Stimulated activated effector memory CD8-positive, alpha-beta T cell treated with anti-CD3 and anti-CD28 coated beads, Interleukin-12 subunit alpha, Interleukin-12 subunit beta, amount 100 ng/mL, for 72 hours (primary cell): Measurements from ENCODE around the gene SSX4B.
"Not testable (repeated sequence)": the region's sequence is repeated elsewhere in the genome, so short reads cannot be mapped to it uniquely, and the experiment has no call there.

Experiments
- ATAC-seq: fragments of 150-1000 bp; cut with Tn5 transposase; 2 replicates; pipeline ENCODE4 v1.10.0; 2021
- DNase-seq, 2 donors: peaks; one replicate each; pipeline ENCODE4 v3.0.0; 2021 to 2022; ENCODE audit warnings: low spot score in 2 of 2
- H3K27ac Mint-ChIP-seq: one replicate; pipeline ENCODE4 v1.8.0; 2022; ENCODE audit warnings: mild to moderate bottlenecking, mixed read lengths
- H3K36me3 Mint-ChIP-seq: one replicate; pipeline ENCODE4 v1.8.0; 2022; ENCODE audit warnings: mild to moderate bottlenecking, mixed read lengths
- H3K4me1 Mint-ChIP-seq: one replicate; pipeline ENCODE4 v1.8.0; 2022; ENCODE audit warnings: mixed read lengths
- H3K4me3 Mint-ChIP-seq: one replicate; pipeline ENCODE4 v1.8.0; 2022; ENCODE audit warnings: mild to moderate bottlenecking, mixed read lengths
- H3K9me3 Mint-ChIP-seq: one replicate; pipeline ENCODE4 v1.8.0; 2022; ENCODE audit warnings: mixed read lengths

SSX4B gene

DNA sequence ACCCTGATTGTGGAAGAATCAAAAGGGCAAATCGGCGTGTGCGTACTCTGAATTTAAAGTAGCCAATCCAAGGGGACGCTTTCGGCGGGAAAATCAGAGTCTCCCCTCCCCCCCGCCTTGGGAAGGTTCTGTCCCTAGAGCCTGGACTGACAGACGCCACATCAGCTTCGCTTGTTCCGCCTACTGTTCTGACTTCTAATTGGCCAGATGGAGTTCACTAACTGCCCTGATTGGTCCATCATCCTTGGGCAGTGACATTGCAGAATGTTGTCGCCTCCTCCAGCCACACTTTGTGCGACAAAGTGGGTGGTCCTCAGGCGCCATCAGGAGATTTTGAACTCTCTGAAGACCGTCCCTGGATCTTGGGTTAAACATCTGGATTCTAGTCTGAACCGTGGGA is at the start of gene SSX4B:
Gene SSX4B, minus strand, starts transcription at position 101 of the 400 bp plus-strand sequence. CDS start 588 bp downstream, outside the sequence.
- H3K9me3 Mint-ChIP-seq, ATAC-seq, H3K36me3 Mint-ChIP-seq, DNase-seq, H3K27ac Mint-ChIP-seq, H3K4me3 Mint-ChIP-seq, H3K4me1 Mint-ChIP-seq: not testable (repeated sequence)

DNA sequence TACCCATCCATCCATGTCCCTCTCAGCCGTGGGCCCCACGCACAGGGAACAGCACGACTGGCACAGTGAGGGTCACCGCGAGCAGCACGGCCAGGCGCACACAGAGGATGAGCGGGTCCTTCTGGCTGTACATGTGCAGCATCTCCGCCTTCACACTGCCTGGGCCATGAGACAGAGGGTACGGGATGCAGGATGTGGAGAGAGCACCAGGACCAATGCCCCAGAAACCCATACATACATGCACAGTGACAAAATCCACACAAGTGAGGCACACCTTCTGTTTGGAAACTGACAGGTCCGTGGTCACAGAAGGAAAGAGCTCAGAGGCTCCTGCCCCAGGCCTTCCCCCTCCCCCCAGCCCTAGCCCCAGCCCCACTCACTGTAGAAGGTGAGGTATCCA is 48.8 kb upstream of the SSX4B start:
- ATAC-seq (no peak), DNase-seq (no peak)
- Mint-ChIP-seq H3K9me3 (no peaks in the 10 kb centered on the region), H3K36me3 (peaks cover 81% of the 10 kb centered on the region), H3K4me3 (no peak overlapping the region), H3K27ac (peak overlapping the region; percentile 86), H3K4me1 (peaks cover 29% of the 10 kb centered on the region)

DNA sequence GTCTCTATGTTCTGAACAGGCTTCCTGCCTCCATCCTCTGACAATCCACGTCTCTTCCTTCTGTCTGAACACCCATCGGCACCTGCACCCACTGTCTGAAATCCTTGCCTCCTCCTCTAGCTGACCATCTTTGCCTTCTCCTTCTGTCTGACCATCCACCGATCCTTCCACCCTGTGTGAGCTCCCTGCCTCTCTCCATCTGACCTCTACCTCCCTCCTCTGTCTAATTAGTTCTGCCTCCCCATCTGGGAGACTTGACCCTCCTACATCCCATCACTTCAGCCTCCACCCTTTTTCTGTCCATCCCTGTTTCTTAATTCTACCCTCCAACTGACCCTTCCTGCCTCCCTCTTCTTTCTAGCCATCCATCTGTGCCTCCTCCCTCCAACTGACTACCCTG is 48.3 kb upstream of the SSX4B start:
- H3K36me3 Mint-ChIP-seq, result peaks cover 75% of the 10 kb centered on the region
- peaks cover 24% of the 10 kb centered on the region for H3K4me1 Mint-ChIP-seq
- no peak for DNase-seq
- H3K27ac Mint-ChIP-seq, result peak overlapping the region; percentile 86
- H3K4me3 Mint-ChIP-seq, result no peak overlapping the region
- no peaks in the 10 kb centered on the region for H3K9me3 Mint-ChIP-seq
- ATAC-seq, result no peak

DNA sequence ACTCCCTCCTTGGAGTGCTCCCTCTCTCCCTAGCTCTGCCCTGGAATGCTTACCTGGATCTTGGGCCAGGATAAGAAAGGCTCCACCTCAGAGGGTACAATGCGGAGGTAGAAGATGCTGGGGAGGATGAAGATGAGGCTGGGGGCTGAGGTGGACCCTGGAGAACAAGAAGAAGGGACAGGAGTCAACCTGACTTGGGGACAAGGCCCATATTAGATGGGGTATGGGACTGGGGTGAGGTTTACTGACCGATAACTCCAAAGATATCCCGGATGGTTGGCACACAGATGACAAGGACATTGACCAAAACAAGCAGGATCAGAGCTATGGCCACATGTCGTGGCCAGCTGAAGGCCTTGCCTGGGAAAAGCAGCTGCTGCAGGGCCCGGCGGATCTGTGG is 47.7 kb upstream of the SSX4B start:
- no peaks in the 10 kb centered on the region for H3K9me3 Mint-ChIP-seq
- H3K4me1 Mint-ChIP-seq, result peaks cover 21% of the 10 kb centered on the region
- H3K4me3 Mint-ChIP-seq, result no peak overlapping the region
- H3K36me3 Mint-ChIP-seq, result peaks cover 70% of the 10 kb centered on the region
- H3K27ac Mint-ChIP-seq, result peak overlapping the region; percentile 86
- ATAC-seq (no peak), DNase-seq (no peak)

- no peak overlapping the region for H3K4me3 Mint-ChIP-seq
- DNase-seq (no peak), ATAC-seq (no peak)
- peak overlapping the region; percentile 86 for H3K27ac Mint-ChIP-seq
- peaks cover 62% of the 10 kb centered on the region for H3K36me3 Mint-ChIP-seq
- no peaks in the 10 kb centered on the region for H3K9me3 Mint-ChIP-seq
- peaks cover 15% of the 10 kb centered on the region for H3K4me1 Mint-ChIP-seq
These were observed 47.0 kb upstream of the SSX4B start for GRCh38 chrX:48458711-48459110.

DNA sequence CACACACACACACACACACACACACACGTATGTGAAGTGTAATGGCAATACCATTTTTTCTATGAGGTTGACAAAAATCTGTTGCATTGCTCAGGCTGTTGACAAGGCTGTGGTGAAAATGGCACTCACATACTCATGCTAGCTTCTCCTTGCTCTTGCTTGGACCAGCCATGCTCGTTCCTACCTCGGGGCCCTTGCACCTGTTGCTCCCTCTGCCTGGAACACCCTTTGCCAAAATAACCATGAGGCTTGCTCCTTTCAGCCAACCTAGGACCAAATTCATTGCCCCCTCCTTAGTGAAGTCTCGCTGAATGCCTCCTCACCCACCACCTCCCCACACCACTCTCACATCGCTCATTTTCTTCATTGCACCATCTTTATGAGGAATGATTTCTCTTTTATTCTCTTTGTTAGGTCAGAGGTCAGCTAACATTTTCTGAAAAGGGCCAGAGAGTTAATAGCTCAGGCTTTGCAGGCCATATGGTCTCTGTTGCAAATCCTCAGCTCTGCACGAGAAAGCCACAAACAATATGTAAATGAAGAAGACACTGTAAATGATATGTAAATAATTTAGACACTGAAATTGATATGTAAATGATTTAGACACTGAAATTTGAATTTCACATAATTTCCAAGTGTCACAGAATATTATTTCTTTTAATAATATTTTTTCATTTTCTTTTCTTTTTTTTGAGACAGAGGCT is 45.0 kb upstream of the SSX4B start:
- Mint-ChIP-seq H3K36me3 (peaks cover 48% of the 10 kb centered on the region), H3K4me1 (peaks cover 15% of the 10 kb centered on the region), H3K4me3 (no peak overlapping the region), H3K9me3 (no peaks in the 10 kb centered on the region), H3K27ac (no peak overlapping the region)
- DNase-seq (no peak), ATAC-seq (no peak)

DNA sequence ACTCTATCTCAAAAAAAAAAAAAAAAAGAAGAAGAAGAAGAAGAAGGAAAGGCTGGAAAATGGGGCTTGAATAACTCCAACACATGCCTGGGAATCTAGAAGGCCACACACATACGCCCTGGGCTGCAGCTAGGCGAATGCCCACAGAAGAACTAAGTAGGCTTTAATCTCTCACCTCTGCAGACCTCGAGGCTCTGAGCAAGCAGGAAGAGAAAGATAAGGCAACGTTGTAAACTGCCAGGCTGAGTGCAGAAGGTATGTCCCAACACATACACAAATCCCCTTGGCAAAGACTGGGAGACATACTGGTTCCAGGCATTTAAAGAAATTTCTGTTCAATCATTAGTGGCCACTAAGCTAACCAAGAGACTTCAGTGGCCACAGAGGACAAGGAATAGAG is 39.9 kb upstream of the SSX4B start:
- peaks cover 1% of the 10 kb centered on the region for H3K36me3 Mint-ChIP-seq
- DNase-seq (no peak), ATAC-seq (no peak)
- H3K9me3 Mint-ChIP-seq, result no peaks in the 10 kb centered on the region
- no peak overlapping the region for H3K27ac Mint-ChIP-seq
- H3K4me3 Mint-ChIP-seq, result no peak overlapping the region
- no peaks in the 10 kb centered on the region for H3K4me1 Mint-ChIP-seq

DNA sequence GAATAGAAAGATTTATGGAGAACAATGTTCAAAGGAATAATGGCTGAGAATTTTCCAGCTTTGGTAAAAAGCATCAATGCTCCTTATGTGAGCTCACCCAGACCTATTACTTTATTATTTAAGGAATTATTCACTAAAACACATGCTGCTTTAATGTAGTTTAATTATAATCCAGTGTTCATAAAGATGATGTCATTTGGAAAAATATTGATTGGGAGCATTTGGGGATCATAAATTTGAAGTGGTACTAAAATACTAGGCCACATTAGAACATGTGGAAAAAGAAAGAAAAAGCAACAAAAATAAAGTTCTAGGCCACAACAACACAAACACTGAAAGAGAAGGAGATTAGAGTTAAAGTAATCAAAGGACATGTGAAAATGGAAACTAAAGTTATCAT is 38.3 kb upstream of the SSX4B start:
- H3K9me3 Mint-ChIP-seq, result no peaks in the 10 kb centered on the region
- no peak overlapping the region for H3K4me3 Mint-ChIP-seq
- no peaks in the 10 kb centered on the region for H3K4me1 Mint-ChIP-seq
- H3K36me3 Mint-ChIP-seq, result no peaks in the 10 kb centered on the region
- ATAC-seq, result no peak
- no peak overlapping the region for H3K27ac Mint-ChIP-seq
- no peak for DNase-seq

DNA sequence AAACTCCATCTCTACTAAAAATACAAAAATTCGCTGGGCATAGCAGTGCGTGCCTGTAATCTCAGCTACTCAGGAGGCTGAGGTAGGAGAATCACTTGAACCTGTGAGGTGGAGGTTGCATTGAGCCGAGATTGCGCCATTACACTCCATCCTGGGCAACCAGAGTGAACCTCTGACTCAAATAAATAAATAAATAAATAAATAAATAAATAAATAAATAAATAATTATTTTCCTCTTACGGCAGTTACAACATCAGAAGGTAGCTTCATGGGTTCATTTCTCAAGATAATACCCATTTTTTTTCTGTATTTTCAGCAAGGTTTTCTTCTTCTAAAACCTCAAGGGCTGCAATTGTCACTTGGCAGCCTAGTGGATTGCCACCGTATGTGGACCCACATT is 35.4 kb upstream of the SSX4B start:
- not testable (repeated sequence) for H3K4me3 Mint-ChIP-seq, H3K4me1 Mint-ChIP-seq, ATAC-seq, H3K27ac Mint-ChIP-seq, DNase-seq, H3K36me3 Mint-ChIP-seq, H3K9me3 Mint-ChIP-seq

DNA sequence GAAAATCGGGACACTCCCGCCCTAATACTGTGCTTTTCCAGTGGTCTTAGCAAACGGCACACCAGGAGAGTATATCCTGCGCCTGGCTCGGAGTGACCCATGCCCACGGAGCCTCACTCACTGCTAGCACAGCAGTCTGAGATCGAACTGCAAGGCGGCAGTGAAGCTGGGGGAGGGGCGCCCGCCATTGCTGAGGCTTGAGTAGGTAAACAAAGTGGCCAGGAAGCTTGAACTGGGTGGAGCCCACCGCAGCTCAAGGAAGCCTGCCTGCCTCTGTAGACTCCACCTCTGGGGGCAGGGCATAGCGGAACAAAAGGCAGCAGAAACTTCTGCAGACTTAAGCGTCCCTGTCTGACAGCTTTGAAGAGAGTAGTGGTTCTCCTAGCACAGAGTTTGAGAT is 22.0 kb upstream of the SSX4B start:
- not testable (repeated sequence) for ATAC-seq, H3K4me3 Mint-ChIP-seq, DNase-seq, H3K36me3 Mint-ChIP-seq, H3K9me3 Mint-ChIP-seq, H3K27ac Mint-ChIP-seq
- peaks cover 10% of the 10 kb centered on the region for H3K4me1 Mint-ChIP-seq

DNA sequence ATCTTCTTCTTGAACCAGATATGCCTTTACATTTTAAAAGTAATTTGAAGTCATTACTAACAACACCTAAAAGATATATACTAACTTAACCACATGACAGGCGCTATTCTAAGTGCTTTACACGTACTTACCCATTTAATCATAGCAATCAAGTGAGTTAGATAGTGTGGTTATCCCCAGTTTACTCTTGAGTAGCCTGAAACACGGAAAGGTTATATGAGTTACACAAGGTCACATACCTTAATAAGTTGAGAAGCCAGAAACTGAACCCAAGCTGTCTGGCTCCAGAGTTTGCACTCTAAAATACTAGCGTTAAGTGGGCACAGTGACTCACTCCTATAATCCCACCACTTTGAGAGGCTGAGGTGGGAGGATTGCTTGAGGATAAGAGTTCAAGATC is 18.4 kb upstream of the SSX4B start:
- DNase-seq, ATAC-seq, H3K36me3 Mint-ChIP-seq, H3K9me3 Mint-ChIP-seq, H3K27ac Mint-ChIP-seq, H3K4me3 Mint-ChIP-seq: not testable (repeated sequence)
- peaks cover 10% of the 10 kb centered on the region for H3K4me1 Mint-ChIP-seq

DNA sequence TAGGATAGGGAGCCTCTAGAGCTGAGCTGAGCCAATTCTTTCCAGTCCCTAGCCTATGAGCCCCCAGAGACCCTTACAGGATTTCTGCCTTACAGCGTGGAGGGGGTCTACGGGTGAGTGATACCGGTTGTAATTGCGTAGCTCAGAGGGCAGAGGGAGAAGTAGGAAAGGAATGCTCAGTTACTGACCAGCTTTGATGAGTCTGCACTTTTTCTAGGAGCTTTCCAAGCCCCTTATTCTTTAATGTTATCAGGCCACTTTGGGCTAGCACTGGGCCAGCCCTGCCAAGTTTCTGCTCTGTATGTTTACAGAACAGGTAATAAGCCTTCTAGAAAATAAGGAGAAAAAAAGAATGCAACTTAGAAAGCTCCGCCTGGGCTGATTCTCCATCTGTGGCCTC is 17.8 kb upstream of the SSX4B start:
- not testable (repeated sequence) for H3K36me3 Mint-ChIP-seq, DNase-seq, H3K27ac Mint-ChIP-seq, H3K4me1 Mint-ChIP-seq, ATAC-seq, H3K9me3 Mint-ChIP-seq, H3K4me3 Mint-ChIP-seq

DNA sequence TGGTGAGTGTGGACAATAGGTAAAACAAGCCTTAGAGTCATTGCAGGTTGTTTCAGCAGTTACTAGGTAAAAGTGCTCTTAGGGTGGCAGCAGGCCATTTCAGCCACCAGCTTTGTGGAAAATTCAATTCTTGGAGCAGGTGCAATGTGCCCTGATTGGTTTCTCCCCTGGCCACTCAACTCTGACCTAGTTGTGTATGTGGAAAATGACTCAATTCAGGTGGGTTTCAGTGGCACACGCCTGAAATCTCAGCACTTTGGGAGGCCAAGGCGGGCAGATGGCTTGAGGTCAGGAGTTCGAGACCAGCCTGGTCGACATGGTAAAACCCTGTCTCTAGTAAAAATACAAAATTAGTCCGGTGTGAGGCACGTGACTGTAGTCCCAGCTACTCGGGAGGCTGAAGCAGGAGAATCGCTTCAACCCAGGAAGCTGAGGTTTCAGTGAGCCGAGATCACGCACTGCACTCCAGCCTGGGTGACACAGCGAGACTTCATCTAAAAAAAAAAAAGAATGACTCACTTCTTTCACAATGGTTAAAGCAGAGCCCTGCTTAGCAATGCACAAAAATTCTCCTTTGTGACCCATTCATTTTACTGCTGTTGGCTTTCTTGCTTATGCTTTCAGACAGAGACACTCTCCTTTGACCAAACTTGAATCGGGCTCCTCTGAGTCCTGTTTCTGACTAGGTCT is 15.4 kb upstream of the SSX4B start:
- not testable (repeated sequence) for H3K4me1 Mint-ChIP-seq, H3K36me3 Mint-ChIP-seq, H3K27ac Mint-ChIP-seq, H3K9me3 Mint-ChIP-seq, DNase-seq, H3K4me3 Mint-ChIP-seq
- ATAC-seq, result peak; percentile 97

DNA sequence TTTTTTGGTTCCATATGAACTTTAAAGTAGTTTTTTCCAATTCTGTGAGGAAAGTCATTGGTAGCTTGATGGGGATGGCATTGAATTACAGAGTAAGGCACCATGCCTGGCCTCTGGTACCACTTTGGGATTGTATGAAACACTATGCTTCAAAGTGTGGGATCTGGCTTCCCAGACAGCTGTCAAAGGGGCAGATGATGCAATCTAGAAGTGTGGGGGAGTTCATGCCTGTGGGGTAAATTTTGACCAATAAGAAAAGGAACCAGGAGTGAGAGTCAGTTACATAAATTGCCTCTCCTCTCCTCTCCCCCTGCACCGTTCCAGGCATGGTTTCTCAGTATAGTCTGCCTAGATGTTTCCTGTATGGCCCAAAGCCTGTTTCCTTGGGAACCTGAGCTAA is 13.9 kb downstream of the SSX4B start:
- H3K4me3 Mint-ChIP-seq, ATAC-seq, H3K27ac Mint-ChIP-seq, H3K36me3 Mint-ChIP-seq, H3K9me3 Mint-ChIP-seq, H3K4me1 Mint-ChIP-seq, DNase-seq: not testable (repeated sequence)

DNA sequence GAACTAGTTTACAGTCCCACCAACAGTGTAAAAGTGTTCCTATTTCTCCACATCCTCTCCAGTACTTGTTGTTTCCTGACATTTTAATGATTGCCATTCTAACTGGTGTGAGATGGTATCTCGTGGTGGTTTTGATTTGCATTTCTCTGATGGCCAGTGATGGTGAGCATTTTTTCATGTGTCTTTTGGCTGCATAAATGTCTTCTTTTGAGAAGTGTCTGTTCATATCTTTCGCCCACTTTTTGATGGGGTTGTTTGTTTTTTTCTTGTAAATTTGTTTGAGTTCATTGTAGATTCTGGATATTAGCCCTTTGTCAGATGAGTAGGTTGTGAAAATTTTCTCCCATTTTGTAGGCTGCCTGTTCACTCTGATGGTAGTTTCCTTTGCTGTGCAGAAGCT is 14.8 kb downstream of the SSX4B start:
- not testable (repeated sequence) for H3K4me1 Mint-ChIP-seq, H3K4me3 Mint-ChIP-seq, ATAC-seq, DNase-seq, H3K9me3 Mint-ChIP-seq, H3K27ac Mint-ChIP-seq, H3K36me3 Mint-ChIP-seq

DNA sequence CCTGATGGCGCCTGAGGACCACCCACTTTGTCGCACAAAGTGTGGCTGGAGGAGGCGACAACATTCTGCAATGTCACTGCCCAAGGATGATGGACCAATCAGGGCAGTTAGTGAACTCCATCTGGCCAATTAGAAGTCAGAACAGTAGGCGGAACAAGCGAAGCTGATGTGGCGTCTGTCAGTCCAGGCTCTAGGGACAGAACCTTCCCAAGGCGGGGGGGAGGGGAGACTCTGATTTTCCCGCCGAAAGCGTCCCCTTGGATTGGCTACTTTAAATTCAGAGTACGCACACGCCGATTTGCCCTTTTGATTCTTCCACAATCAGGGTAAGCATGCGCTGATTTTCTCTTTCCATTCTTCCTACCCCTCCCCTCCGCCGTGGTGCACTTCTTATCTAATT is 28.5 kb downstream of the SSX4B start, which contains the start of gene SSX4:
Gene SSX4, plus strand, starts transcription at position 301 of the 400 bp plus-strand sequence. CDS start 515 bp downstream, outside the sequence.
- ATAC-seq, DNase-seq, H3K9me3 Mint-ChIP-seq: not testable (repeated sequence)

More for the DNA sequence above, 28.5 kb downstream of the SSX4B start, which contains the start of gene SSX4:
- not testable (repeated sequence) for H3K4me1 Mint-ChIP-seq, H3K36me3 Mint-ChIP-seq, H3K27ac Mint-ChIP-seq, H3K4me3 Mint-ChIP-seq
